GM19438 (cell line): ENCODE data around the gene FLRT1.

Experiments
- ATAC-seq: cut with Tn5 transposase; IDR thresholded peaks from one replicate; pipeline ENCODE4 v1.9.1; 2021; ENCODE audit warnings: low read depth; ENCODE audit not compliant: unreplicated experiment

The FLRT1 gene

GRCh38 chr11:64064374-64065140 is 28.8 kb downstream of the FLRT1 start:
- ATAC-seq = no peak

GRCh38 chr11:64065141-64065465 is 29.4 kb downstream of the FLRT1 start:
- no peak for ATAC-seq

- no peak for ATAC-seq
Measured at GRCh38 chr11:64065712-64066111, 30.0 kb downstream of the FLRT1 start.

- no peak for ATAC-seq
Measured at GRCh38 chr11:64067230-64067993, 31.7 kb downstream of the FLRT1 start.

GRCh38 chr11:64068705-64069400 is 33.1 kb downstream of the FLRT1 start:
- ATAC-seq = no peak

GRCh38 chr11:64069401-64070313 is 33.9 kb downstream of the FLRT1 start:
- no peak for ATAC-seq

GRCh38 chr11:64070314-64070681 is 34.6 kb downstream of the FLRT1 start:
- ATAC-seq = no peak

GRCh38 chr11:64071849-64072248 is 36.1 kb downstream of the FLRT1 start:
- ATAC-seq = no peak

- no peak for ATAC-seq
Measured at GRCh38 chr11:64072403-64072802, 36.7 kb downstream of the FLRT1 start.

GRCh38 chr11:64072871-64073270 is 37.1 kb downstream of the FLRT1 start:
- no peak for ATAC-seq

GRCh38 chr11:64073542-64073941 is 37.8 kb downstream of the FLRT1 start:
- no peak for ATAC-seq

GRCh38 chr11:64074239-64074638 is 38.5 kb downstream of the FLRT1 start:
- no peak for ATAC-seq

- no peak for ATAC-seq
Measured at GRCh38 chr11:64076758-64077157, 41.0 kb downstream of the FLRT1 start.

- no peak for ATAC-seq
Measured at GRCh38 chr11:64077607-64078006, 41.9 kb downstream of the FLRT1 start.

- no peak for ATAC-seq
Measured at GRCh38 chr11:64078284-64078683, 42.6 kb downstream of the FLRT1 start.

GRCh38 chr11:64078905-64079304 is 43.2 kb downstream of the FLRT1 start:
- no peak for ATAC-seq

- no peak for ATAC-seq
Measured at GRCh38 chr11:64080390-64080789, 44.7 kb downstream of the FLRT1 start.

GRCh38 chr11:64081745-64082442 is 46.2 kb downstream of the FLRT1 start:
- no peak for ATAC-seq

- ATAC-seq = no peak
Measured at GRCh38 chr11:64083398-64084080, 47.8 kb downstream of the FLRT1 start.
